Astrocyte (in vitro differentiated cells and primary cell): Measurements from ENCODE around the gene MOB3B. TPM values are rescaled to one million over a fixed set of nuclear protein-coding genes. Genes with fewer than 3 reads are reported as not detected.

Experiments
- DNase-seq: peaks from one replicate; pipeline ENCODE4 v3.0.0-alpha.2; 2010; ENCODE audit warnings: low read depth
- FAIRE-seq: peaks from 2 replicates; lab custom pipeline; 2011; peaks lifted over from hg19 to GRCh38; lab: Jason Lieb, UNC
- H2AFZ ChIP-seq: 2 replicates; pipeline ENCODE4 v1.6.0; 2012; ENCODE audit warnings: low read depth, low read length, inconsistent platforms
- H3K27ac ChIP-seq: 2 replicates; pipeline ENCODE4 v1.5.1; 2011; ENCODE audit warnings: low read depth, low read length, inconsistent platforms
- H3K27me3 ChIP-seq: 2 replicates; pipeline ENCODE4 v1.6.0; 2011; ENCODE audit warnings: low read length, inconsistent platforms; ENCODE audit not compliant: insufficient read depth
- H3K36me3 ChIP-seq: 2 replicates; pipeline ENCODE4 v1.5.1; 2011; ENCODE audit warnings: low read length, inconsistent platforms; ENCODE audit not compliant: insufficient read depth
- H3K4me1 ChIP-seq: 2 replicates; pipeline ENCODE4 v1.5.1; 2011; ENCODE audit warnings: low read length, inconsistent platforms; ENCODE audit not compliant: insufficient read depth
- H3K4me2 ChIP-seq: 2 replicates; pipeline ENCODE4 v1.6.0; 2012; ENCODE audit warnings: low read length, inconsistent platforms
- H3K4me3 ChIP-seq: 2 replicates; pipeline ENCODE4 v1.5.1; 2011; ENCODE audit warnings: low read depth, mild to moderate bottlenecking, low read length, inconsistent platforms; ENCODE audit not compliant: insufficient read depth
- H3K79me2 ChIP-seq: 2 replicates; pipeline ENCODE4 v1.6.0; 2012; ENCODE audit warnings: mild to moderate bottlenecking, low read length, inconsistent platforms; ENCODE audit not compliant: insufficient read depth
- H3K9ac ChIP-seq: 2 replicates; pipeline ENCODE4 v1.6.0; 2012; ENCODE audit warnings: mild to moderate bottlenecking, low read length, inconsistent platforms
- H3K9me3 ChIP-seq: 2 replicates; pipeline ENCODE4 v1.5.1; 2012; ENCODE audit warnings: low read depth, mild to moderate bottlenecking, low read length, inconsistent platforms; ENCODE audit not compliant: insufficient read depth
- H4K20me1 ChIP-seq: 2 replicates; pipeline ENCODE4 v1.6.0; 2012; ENCODE audit warnings: low read length, inconsistent platforms; ENCODE audit not compliant: insufficient read depth
- H3K27ac Mint-ChIP-seq: one replicate; pipeline ENCODE4 v1.8.0; 2021; ENCODE audit warnings: mild to moderate bottlenecking, mixed read lengths; ENCODE audit not compliant: unreplicated experiment
- H3K27me3 Mint-ChIP-seq: one replicate; pipeline ENCODE4 v1.8.0; 2021; ENCODE audit warnings: low read depth, mixed read lengths; ENCODE audit not compliant: unreplicated experiment
- H3K36me3 Mint-ChIP-seq: one replicate; pipeline ENCODE4 v1.8.0; 2021; ENCODE audit warnings: low read depth, mixed read lengths; ENCODE audit not compliant: unreplicated experiment
- H3K4me1 Mint-ChIP-seq: one replicate; pipeline ENCODE4 v1.8.0; 2021; ENCODE audit warnings: low read depth, mixed read lengths; ENCODE audit not compliant: unreplicated experiment
- H3K4me3 Mint-ChIP-seq: one replicate; pipeline ENCODE4 v1.8.0; 2021; ENCODE audit warnings: mild to moderate bottlenecking, moderate library complexity, mixed read lengths; ENCODE audit not compliant: unreplicated experiment
- H3K9me3 Mint-ChIP-seq: one replicate; pipeline ENCODE4 v1.8.0; 2021; ENCODE audit warnings: mild to moderate bottlenecking, mixed read lengths; ENCODE audit not compliant: unreplicated experiment
- CTCF ChIP-seq: IDR thresholded peaks from 2 replicates; pipeline ENCODE4 v1.5.1; 2011; ENCODE audit warnings: low read depth, mild to moderate bottlenecking, inconsistent platforms, low read length, moderate library complexity; ENCODE audit not compliant: insufficient read depth
- EZH2 ChIP-seq: IDR thresholded peaks from 2 replicates; pipeline ENCODE4 v1.6.1; 2012; ENCODE audit warnings: mild to moderate bottlenecking, low read length, inconsistent platforms; ENCODE audit not compliant: insufficient read depth
- total RNA-seq: library from RNA; stranded (reverse); gene quantifications from 2 replicates; pipeline ENCODE4 v1.2.1, GENCODE V29; 2021

The MOB3B gene
- total RNA-seq, 1 donor from 2014 or later, result 3.9 TPM

DNA sequence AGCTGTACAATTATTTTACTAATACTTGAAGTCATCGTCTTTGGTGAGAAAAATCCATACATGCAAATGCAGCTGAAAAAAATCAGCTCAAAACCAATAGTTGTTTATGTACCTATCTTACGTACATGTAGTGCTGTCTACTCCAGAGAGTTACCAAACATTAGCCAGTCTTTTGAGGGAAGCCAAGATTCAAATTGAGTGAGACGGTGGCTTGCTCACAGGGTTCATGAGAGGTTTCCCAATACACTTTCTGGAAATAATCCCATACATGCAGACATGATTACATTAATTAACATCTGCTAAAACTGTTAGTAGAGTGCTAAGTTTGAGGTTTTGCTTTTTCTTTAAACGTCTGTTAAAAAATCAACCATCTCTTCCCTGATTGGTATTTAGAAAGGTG is 41.4 kb upstream of the MOB3B start:
- no peak overlapping the region for H2AFZ ChIP-seq
- no peak overlapping the region for H3K4me3 ChIP-seq
- no peaks in the 10 kb centered on the region for H3K36me3 ChIP-seq
- H3K4me2 ChIP-seq, result no peak overlapping the region
- H3K9ac ChIP-seq, result no peak overlapping the region
- H3K79me2 ChIP-seq, result no peaks in the 10 kb centered on the region
- no peaks in the 10 kb centered on the region for H3K4me1 ChIP-seq
- H3K9me3 ChIP-seq, result no peaks in the 10 kb centered on the region
- no peak overlapping the region for H3K27ac Mint-ChIP-seq
- DNase-seq, result no peak
- H3K27me3 Mint-ChIP-seq, result no peaks in the 10 kb centered on the region
- H4K20me1 ChIP-seq, result peaks cover 5% of the 10 kb centered on the region
- no peaks in the 10 kb centered on the region for H3K36me3 Mint-ChIP-seq
- no peak overlapping the region for H3K4me3 Mint-ChIP-seq
- no peaks in the 10 kb centered on the region for H3K27me3 ChIP-seq
- peaks cover 4% of the 10 kb centered on the region for H3K4me1 Mint-ChIP-seq
- FAIRE-seq, result no peak
- H3K9me3 Mint-ChIP-seq, result no peaks in the 10 kb centered on the region
- H3K27ac ChIP-seq, result no peak overlapping the region
- no peak for TF ChIP-seq EZH2
- no peak for TF ChIP-seq CTCF

- Histone ChIP-seq H3K27me3 (no peaks in the 10 kb centered on the region), H3K79me2 (no peaks in the 10 kb centered on the region), H3K9ac (no peak overlapping the region), H3K9me3 (no peaks in the 10 kb centered on the region), H3K4me3 (no peak overlapping the region), H4K20me1 (peaks cover 5% of the 10 kb centered on the region), H2AFZ (no peak overlapping the region), H3K4me1 (no peaks in the 10 kb centered on the region), H3K4me2 (no peak overlapping the region), H3K27ac (no peak overlapping the region), H3K36me3 (no peaks in the 10 kb centered on the region)
- FAIRE-seq (no peak), DNase-seq (no peak)
- Mint-ChIP-seq H3K27ac (no peak overlapping the region), H3K4me1 (peaks cover 4% of the 10 kb centered on the region), H3K9me3 (no peaks in the 10 kb centered on the region), H3K4me3 (no peak overlapping the region), H3K36me3 (no peaks in the 10 kb centered on the region), H3K27me3 (no peaks in the 10 kb centered on the region)
- TF ChIP-seq EZH2 (no peak), CTCF (no peak)
Observed at GRCh38 chr9:27569406-27569805, 39.8 kb upstream of the MOB3B start.

GRCh38 chr9:27566118-27566517 is 36.5 kb upstream of the MOB3B start:
- Histone ChIP-seq H3K9me3 (no peaks in the 10 kb centered on the region), H3K4me1 (no peaks in the 10 kb centered on the region), H3K79me2 (no peaks in the 10 kb centered on the region), H3K4me3 (no peak overlapping the region), H4K20me1 (peaks cover 5% of the 10 kb centered on the region), H2AFZ (no peak overlapping the region), H3K9ac (no peak overlapping the region), H3K27ac (no peak overlapping the region), H3K27me3 (no peaks in the 10 kb centered on the region), H3K36me3 (no peaks in the 10 kb centered on the region), H3K4me2 (no peak overlapping the region)
- Mint-ChIP-seq H3K4me3 (no peak overlapping the region), H3K4me1 (no peaks in the 10 kb centered on the region), H3K36me3 (no peaks in the 10 kb centered on the region), H3K27me3 (no peaks in the 10 kb centered on the region), H3K9me3 (no peaks in the 10 kb centered on the region), H3K27ac (no peak overlapping the region)
- TF ChIP-seq CTCF (no peak), EZH2 (no peak)
- FAIRE-seq, result no peak
- no peak for DNase-seq
